Measurements from ENCODE around the gene IBA57. TPM values are rescaled to one million over a fixed set of nuclear protein-coding genes. Genes with fewer than 3 reads are reported as not detected.

Gene IBA57
- total and polyA plus RNA-seq, 5 experiments from 2014 or later = 3.3 to 12.3 (median 4.2) TPM

DNA sequence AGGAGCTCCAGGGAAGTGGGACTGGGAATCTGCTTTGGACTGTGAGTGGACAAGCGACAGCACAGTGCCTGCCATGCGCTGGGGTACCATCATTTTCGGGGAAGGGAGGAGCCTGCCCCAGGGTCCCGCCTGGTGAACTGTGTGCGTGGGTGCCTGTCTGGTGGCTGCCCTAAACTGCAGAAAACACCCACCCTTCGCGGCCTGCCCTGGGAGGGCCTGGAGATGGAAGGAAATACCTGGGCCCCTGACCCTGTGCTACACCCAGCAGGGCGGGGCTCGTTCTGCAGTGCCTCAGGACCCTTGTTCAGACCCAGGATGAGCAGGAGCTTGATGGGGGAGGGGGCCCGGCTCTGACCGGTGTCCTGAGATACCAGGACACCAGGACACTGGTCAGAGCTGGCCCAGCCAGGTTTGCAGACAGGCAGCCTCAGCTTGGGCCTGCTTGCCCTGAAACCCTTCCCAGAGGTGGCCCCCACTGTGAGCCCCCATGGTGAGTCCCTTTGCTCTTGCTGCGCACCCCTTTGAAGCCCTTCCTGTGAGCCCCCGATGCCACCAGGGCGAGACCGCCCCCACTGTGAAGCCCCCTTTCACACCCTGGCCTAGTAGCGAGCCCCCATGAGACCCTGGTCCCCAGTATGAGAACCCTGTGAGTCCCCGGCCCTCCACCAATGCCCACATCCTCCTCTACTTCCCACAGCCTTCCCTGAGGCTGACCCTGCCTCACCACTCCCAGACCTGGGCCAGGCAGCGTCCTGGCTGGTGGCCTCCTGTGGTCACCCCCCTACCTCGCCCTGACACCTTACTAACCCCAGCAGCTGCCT is 13.3 kb upstream of the IBA57 start:
- POLR2A ChIA-PET = interaction anchor here (0.8 to 2.6 kb wide), 8 partner anchors 10 to 45 kb away, joined by 3 to 11 read pairs (median 6); partner anchors contain the start of genes GUK1, IBA57 and MRPL55
- DNase-seq (peak in 1 of 10 donors; percentile 53), ATAC-seq (no peak)
- Mint-ChIP-seq H3K9me3 (no peaks in the 10 kb centered on the region), H3K4me1 (peaks cover 15 to 36% (median 27%) of the 10 kb centered on the region in 4 donors), H3K27me3 (no peaks in the 10 kb centered on the region), H3K27ac (peak overlapping the region in 9 of 10 donors; percentile 34 to 78 (median 62)), H3K4me3 (no peak overlapping the region), H3K36me3 (no peaks in the 10 kb centered on the region)

DNA sequence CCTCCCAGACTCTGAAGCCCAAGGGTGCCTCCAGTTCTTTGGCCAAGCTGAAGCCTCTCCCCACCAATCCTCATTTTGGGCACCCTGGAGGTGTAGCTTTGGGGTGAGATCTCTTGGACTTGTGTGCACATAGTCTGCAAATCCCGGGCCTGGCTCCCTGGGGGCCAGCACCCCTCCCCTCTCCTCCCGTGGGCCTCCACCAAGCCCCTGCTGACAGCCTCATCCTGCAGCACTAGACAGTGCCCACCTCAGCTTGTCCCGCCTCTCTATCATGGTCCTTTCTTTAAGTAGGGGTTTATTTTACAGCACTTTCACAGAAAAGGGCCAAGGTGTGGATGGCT is 12.7 kb upstream of the IBA57 start:
- POLR2A ChIA-PET = interaction anchor here (0.8 to 2.6 kb wide), 4 partner anchors 10 to 16 kb away, joined by 3 to 11 read pairs (median 9); partner anchors contain the start of gene IBA57
- Mint-ChIP-seq H3K27ac (peak overlapping the region in 9 of 10 donors; percentile 15 to 78 (median 60)), H3K27me3 (no peaks in the 10 kb centered on the region), H3K4me1 (peaks cover 15 to 40% (median 29%) of the 10 kb centered on the region in 4 donors), H3K36me3 (no peaks in the 10 kb centered on the region), H3K4me3 (no peak overlapping the region), H3K9me3 (no peaks in the 10 kb centered on the region)
- ATAC-seq (no peak), DNase-seq (peak in 1 of 10 donors; percentile 23)

GRCh38 chr1:228154021-228154669 is 11.5 kb upstream of the IBA57 start:
- peak overlapping the region in 1 of 10 donors; percentile 4 for H3K4me3 Mint-ChIP-seq
- H3K27ac Mint-ChIP-seq = peak overlapping the region in 9 of 10 donors; percentile 40 to 94 (median 88)

GRCh38 chr1:228154670-228155571 is 10.7 kb upstream of the IBA57 start:
- ATAC-seq (peak; percentile 43 to 70), DNase-seq (peak in 5 of 10 donors; percentile 31 to 50 (median 41))
- Mint-ChIP-seq H3K4me3 (peak overlapping the region in 9 of 10 donors; percentile 11 to 75 (median 55)), H3K27ac (peak overlapping the region; percentile 40 to 94 (median 86)), H3K9me3 (no peaks in the 10 kb centered on the region), H3K36me3 (no peaks in the 10 kb centered on the region), H3K27me3 (no peaks in the 10 kb centered on the region), H3K4me1 (peaks cover 15 to 44% (median 31%) of the 10 kb centered on the region in 4 donors)
- POLR2A ChIA-PET = interaction anchor here (2.6 to 4.1 kb wide), 3 partner anchors 10 to 14 kb away, joined by 11 to 49 read pairs (median 49); partner anchors contain the start of genes GUK1 and IBA57

More at GRCh38 chr1:228154021-228154669, 11.5 kb upstream of the IBA57 start:
- POLR2A ChIA-PET = interaction anchor here (1.0 to 2.6 kb wide), 3 partner anchors 11 to 14 kb away, joined by 5 to 11 read pairs (median 11); partner anchors contain the start of gene IBA57
- Mint-ChIP-seq H3K36me3 (no peaks in the 10 kb centered on the region), H3K4me1 (peaks cover 15 to 40% (median 29%) of the 10 kb centered on the region in 4 donors), H3K9me3 (no peaks in the 10 kb centered on the region), H3K27me3 (no peaks in the 10 kb centered on the region)
- DNase-seq (peak in 1 of 10 donors; percentile 62), ATAC-seq (no peak)

- H3K36me3 Mint-ChIP-seq = no peaks in the 10 kb centered on the region
- peak in 1 of 10 donors; percentile 58 for DNase-seq
- peaks cover 15 to 44% (median 31%) of the 10 kb centered on the region in 4 donors for H3K4me1 Mint-ChIP-seq
- H3K9me3 Mint-ChIP-seq = no peaks in the 10 kb centered on the region
- H3K27me3 Mint-ChIP-seq = no peaks in the 10 kb centered on the region
- POLR2A ChIA-PET = interaction anchor here (1.2 to 4.1 kb wide), 4 partner anchors 8 to 331 kb away, joined by 4 to 49 read pairs (median 27); partner anchors contain the start of genes GUK1 and IBA57
- H3K27ac Mint-ChIP-seq = peak overlapping the region in 9 of 10 donors; percentile 41 to 94 (median 92)
- no peak for ATAC-seq
- H3K4me3 Mint-ChIP-seq = peak overlapping the region; percentile 59 to 87 (median 72)
These were observed 9.7 kb upstream of the IBA57 start for GRCh38 chr1:228155596-228156514.

DNA sequence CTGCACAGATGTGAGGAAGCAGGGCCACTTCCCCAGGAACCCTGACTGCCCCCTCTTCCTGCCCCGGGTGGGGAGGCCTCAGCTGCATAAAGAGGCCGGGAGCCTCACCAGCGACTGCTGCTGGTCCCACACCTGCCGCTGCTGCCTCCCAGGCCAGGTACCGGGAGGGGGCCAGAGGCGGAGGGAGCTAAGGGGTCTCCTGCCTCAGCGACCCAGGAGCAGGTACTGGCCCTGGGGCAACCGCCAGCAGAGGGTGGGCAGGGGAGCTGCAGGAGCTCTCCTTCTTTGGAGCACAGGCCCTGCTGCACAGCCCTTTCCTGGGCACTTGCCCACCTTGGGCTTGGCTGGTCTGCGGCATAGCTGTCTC is 9.1 kb upstream of the IBA57 start:
- no peaks in the 10 kb centered on the region for H3K9me3 Mint-ChIP-seq
- peak overlapping the region in 9 of 10 donors; percentile 41 to 95 (median 92) for H3K27ac Mint-ChIP-seq
- peak; percentile 44 to 51 for ATAC-seq
- H3K27me3 Mint-ChIP-seq = no peaks in the 10 kb centered on the region
- H3K4me1 Mint-ChIP-seq = peaks cover 15 to 44% (median 33%) of the 10 kb centered on the region in 4 donors
- DNase-seq = peak in 2 of 10 donors; percentile 34 to 64
- POLR2A ChIA-PET = interaction anchor here (0.9 to 4.1 kb wide), 5 partner anchors 8 to 330 kb away, joined by 3 to 49 read pairs (median 5); partner anchors contain the start of genes GUK1 and IBA57
- H3K36me3 Mint-ChIP-seq = no peaks in the 10 kb centered on the region
- peak overlapping the region; percentile 59 to 87 (median 72) for H3K4me3 Mint-ChIP-seq

- POLR2A ChIA-PET = interaction anchor here (0.6 to 4.1 kb wide), 6 partner anchors 8 to 329 kb away, joined by 3 to 49 read pairs (median 4); partner anchors contain the start of genes GUK1 and IBA57
- H3K36me3 Mint-ChIP-seq = no peaks in the 10 kb centered on the region
- no peaks in the 10 kb centered on the region for H3K9me3 Mint-ChIP-seq
- peak; percentile 68 to 80 for ATAC-seq
- H3K27me3 Mint-ChIP-seq = no peaks in the 10 kb centered on the region
- H3K4me3 Mint-ChIP-seq = peak overlapping the region; percentile 65 to 91 (median 78)
- H3K27ac Mint-ChIP-seq = peak overlapping the region in 9 of 10 donors; percentile 81 to 97 (median 92)
- peaks cover 20 to 51% (median 39%) of the 10 kb centered on the region in 4 donors for H3K4me1 Mint-ChIP-seq
- DNase-seq = peak in 8 of 10 donors; percentile 36 to 79 (median 59)
These were observed 8.5 kb upstream of the IBA57 start for GRCh38 chr1:228156941-228157728.

DNA sequence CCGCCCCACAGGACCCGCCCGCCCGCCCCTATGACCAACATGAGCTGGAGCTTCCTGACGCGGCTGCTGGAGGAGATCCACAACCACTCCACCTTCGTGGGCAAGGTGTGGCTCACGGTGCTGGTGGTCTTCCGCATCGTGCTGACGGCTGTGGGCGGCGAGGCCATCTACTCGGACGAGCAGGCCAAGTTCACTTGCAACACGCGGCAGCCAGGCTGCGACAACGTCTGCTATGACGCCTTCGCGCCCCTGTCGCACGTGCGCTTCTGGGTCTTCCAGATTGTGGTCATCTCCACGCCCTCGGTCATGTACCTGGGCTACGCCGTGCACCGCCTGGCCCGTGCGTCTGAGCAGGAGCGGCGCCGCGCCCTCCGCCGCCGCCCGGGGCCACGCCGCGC is 7.9 kb upstream of the IBA57 start:
- Mint-ChIP-seq H3K27me3 (no peaks in the 10 kb centered on the region), H3K36me3 (no peaks in the 10 kb centered on the region), H3K4me1 (peaks cover 18 to 55% (median 44%) of the 10 kb centered on the region in 4 donors), H3K4me3 (peak overlapping the region in 4 of 10 donors; percentile 15 to 91 (median 77)), H3K9me3 (no peaks in the 10 kb centered on the region), H3K27ac (peak overlapping the region in 7 of 10 donors; percentile 28 to 97 (median 92))
- ATAC-seq (no peak), DNase-seq (peak in 1 of 10 donors; percentile 63)
- POLR2A ChIA-PET = interaction anchor here (0.6 to 4.1 kb wide), 5 partner anchors 8 to 31 kb away, joined by 3 to 49 read pairs (median 5); partner anchors contain the start of genes GUK1 and IBA57

DNA sequence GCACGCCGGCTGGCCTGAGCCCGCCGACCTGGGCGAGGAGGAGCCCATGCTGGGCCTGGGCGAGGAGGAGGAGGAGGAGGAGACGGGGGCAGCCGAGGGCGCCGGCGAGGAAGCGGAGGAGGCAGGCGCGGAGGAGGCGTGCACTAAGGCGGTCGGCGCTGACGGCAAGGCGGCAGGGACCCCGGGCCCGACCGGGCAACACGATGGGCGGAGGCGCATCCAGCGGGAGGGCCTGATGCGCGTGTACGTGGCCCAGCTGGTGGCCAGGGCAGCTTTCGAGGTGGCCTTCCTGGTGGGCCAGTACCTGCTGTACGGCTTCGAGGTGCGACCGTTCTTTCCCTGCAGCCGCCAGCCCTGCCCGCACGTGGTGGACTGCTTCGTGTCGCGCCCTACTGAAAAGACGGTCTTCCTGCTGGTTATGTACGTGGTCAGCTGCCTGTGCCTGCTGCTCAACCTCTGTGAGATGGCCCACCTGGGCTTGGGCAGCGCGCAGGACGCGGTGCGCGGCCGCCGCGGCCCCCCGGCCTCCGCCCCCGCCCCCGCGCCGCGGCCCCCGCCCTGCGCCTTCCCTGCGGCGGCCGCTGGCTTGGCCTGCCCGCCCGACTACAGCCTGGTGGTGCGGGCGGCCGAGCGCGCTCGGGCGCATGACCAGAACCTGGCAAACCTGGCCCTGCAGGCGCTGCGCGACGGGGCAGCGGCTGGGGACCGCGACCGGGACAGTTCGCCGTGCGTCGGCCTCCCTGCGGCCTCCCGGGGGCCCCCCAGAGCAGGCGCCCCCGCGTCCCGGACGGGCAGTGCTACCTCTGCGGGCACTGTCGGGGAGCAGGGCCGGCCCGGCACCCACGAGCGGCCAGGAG is 7.2 kb upstream of the IBA57 start:
- Mint-ChIP-seq H3K36me3 (no peaks in the 10 kb centered on the region), H3K27me3 (no peaks in the 10 kb centered on the region), H3K27ac (no peak overlapping the region), H3K4me1 (peaks cover 18 to 58% (median 47%) of the 10 kb centered on the region in 4 donors), H3K9me3 (no peaks in the 10 kb centered on the region), H3K4me3 (no peak overlapping the region)
- ATAC-seq = no peak
- POLR2A ChIA-PET = interaction anchor here (4.1 kb wide), 1 partner anchor 17 kb away, joined by 49 read pairs; the partner anchor contains the start of gene GUK1
- DNase-seq = peak in 1 of 10 donors; percentile 60

Data from naive thymus-derived CD8-positive, alpha-beta T cell (primary cell).